Stromal cell of bone marrow (primary cell): Measurements from ENCODE around the gene TLE4.

Source experiments
- DNase-seq: peaks from one replicate; pipeline ENCODE4 v3.0.0-alpha.2; 2012; ENCODE audit warnings: low read depth

TLE4 gene

DNA sequence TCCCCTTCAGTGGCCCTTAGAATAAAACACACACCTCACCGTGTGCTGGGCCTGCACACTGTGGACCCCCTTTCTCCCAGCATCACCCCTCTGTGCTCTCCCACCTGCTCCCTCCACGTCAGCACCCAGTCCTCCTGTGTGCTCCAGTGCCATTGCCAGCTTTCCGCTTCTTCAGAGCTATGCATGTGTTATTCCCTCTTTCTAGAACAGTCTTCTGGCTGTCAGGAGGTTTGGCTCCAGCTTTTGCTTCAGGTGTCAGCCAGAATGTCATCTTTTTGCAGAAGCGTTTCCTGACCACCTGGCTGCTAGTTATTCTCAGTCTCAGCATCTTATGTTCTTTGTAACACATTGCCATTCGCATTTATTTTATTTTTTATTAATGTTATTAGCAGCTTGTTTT, 119.7 kb downstream of the TLE4 start:
- no peak for DNase-seq

DNA sequence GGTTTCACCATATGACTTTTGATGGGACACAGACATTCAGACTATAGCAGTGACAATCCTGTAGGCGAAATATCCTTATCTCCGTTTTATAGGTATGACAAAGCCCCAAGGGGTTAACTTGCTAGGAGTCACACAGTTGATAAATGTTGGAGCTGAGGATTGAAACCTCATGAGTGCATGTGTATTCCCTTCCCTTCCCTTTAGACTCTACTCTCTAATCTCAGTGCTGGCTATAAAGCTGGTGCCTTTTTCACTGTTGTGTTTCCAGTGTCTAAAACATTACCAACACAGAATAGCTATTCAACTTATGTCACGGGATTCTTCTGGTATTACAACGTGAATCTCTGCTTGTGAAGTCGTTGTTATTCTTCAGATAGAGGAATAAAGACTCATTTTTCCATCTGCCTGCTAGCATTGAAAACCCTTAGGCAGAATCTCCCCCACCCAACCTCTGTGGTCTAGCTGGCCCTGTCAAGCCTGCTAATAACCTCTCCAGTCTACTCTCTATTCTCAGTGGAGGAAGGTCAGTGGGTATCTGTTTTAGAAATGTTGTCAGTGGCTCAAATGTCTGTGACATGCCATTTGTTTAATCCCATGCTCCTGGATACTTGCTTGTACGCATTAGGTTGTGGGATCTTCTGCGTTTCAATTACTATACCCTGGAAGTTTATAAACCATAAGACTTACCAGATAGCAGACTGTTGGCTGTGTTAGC, 121.2 kb downstream of the TLE4 start:
- no peak for DNase-seq

DNA sequence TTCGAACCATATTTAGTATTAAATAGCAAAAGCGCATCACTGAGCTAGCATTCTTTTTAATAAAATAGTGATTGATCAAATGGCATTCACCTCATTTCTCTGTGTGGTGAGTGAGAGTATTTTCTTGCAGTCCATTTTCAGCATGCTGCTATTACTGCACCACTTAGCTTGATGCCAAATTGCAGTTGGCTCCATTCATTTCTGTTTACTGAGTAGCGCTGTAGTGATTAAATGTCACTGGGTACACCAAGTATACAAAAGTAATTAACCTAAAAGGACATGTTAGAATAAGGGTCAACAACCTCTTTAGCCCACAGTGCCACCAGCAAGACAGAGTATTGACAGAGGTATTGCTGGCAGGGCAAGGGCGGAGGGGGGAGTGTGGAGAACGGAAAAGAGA, 122.0 kb downstream of the TLE4 start:
- DNase-seq, result no peak

- no peak for DNase-seq
These were observed 122.4 kb downstream of the TLE4 start for GRCh38 chr9:79694208-79694607.

DNA sequence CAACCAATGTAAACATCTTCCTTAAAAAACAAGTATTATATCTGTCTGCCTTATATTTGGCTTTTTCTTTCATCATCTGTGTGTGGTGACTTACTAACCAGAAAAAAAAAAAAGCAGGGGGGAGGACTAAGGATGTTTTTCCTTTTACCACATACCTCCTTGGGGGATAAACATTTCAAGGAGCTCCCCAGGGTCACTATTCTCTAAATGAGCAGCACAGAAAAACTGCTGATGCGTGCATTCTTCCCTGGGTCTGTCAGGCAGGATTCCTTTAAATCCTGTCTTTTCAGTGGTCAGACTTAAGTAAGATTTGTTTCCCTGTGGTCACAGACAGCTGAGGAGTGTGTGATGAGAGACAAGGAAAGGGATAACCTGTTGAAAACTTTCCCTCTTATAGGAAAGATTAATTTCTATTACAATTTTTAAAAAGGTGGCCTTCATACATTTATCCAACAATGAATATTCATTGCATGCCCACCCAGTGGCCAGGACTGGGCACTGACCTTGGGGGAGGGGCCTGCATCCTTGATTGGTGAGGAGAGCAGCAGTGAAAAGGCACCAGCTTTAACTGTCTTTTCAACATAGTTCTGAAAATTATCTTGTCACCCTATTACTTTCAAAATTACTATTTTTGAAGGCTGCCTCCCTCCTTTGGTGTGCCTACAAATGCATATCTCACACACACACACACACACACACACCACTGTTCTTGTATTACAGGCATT, 123.1 kb downstream of the TLE4 start:
- peak; percentile 62 for DNase-seq

DNA sequence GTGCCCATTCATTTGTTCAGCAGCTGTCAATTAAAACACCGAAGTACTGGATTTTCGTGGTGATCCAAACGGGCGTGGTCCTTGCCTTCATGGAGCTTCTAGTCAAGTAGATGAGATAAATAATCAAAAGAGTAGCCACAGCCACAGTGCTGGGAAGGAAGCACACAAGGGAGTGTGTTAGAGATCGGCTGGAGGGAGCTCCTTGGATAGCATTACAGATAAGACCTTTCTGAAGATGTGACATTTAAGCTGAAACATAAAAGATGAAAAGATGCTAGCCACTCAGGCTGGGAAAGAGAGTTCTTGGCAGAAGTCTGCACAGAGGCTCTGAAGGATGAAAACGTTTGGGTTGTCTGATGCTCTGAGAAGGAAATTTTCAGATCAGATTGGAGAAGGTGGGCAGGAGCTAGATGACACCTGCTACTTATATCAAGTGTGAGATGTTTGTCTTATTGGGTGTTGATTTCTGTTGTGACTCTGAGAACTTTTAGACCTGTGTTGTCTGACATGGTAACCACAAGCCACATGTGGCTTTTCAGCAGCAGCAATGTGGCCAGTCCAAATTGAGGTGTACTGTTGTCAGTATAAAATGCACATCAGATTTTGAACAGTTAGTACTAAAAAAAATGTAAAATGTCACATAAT, 123.9 kb downstream of the TLE4 start:
- no peak for DNase-seq

DNA sequence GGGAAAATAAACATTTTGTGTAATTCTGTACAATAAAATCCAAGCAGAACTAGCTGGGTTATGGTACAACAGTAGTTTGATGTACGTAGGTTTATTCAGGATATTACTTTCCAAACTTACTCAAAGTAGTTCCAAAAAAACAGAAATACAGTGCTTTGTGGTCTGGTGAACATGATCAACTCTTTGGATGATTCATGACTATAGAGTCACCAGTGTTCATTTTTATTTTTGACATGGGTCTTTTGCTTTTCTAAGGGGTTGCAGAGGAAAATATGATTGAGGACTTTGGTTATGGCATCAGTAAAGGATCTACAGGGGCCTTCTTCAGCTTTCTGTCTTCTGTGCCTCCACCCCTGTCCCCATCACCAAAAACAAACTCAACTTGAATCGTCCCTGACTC, 127.2 kb downstream of the TLE4 start:
- no peak for DNase-seq

DNA sequence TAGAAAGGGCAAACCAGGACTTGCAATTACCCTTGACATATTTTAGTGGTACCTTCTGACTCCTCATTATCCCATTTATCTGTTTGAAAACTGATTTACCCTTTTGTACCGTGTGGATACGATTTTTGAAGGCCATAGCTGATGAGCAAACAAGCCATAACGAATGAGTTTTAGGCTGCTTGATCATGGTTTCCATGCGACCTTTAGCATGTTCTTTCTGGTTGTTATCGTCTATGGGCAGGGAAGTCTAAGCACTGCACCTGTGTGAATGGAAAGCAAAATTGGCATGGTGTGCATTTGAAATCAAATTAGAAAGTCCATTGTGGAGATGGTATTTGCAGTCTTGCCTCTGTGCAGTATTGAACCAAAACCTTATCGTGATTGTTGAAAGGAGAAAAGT, 127.7 kb downstream of the TLE4 start:
- DNase-seq, result no peak

GRCh38 chr9:79700607-79701360, 129.0 kb downstream of the TLE4 start:
- no peak for DNase-seq

DNA sequence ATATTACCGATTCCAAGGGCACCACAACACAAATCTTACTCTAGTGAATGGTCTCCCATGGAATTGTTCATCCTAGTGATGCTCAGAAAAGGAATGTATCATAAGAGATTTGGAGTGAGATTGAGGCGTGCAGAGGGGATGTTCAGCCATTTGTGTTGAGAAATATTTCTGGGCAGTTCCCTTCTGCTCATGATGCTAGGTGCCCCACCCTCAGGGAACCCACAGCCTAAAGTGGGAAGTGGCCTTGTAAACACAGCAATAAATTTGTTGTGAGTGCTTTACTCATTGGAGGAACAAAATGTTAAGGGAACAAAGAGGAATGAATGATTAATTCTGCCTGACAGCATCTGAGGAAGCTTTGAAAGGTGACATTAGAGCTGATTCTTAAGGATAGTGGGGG, 129.9 kb downstream of the TLE4 start:
- DNase-seq, result no peak

DNA sequence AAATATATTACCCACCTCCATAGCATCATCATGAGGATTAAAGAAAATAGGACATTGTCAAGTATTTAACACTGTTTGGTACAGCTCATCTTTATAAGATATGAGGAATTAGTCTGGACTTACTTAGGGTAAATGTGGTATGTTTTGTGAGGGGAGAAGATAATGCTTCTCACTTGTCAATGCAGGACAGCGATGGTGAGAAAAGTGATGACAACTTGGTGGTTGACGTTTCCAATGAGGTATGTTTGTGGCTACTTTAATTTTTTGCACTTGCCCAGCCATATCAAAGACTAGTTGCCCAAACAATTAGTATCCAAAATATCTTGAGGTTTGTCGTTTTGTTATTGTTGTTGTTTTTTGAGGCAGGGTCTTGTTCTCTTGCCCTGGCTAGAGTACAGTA, 133.9 kb downstream of the TLE4 start:
- DNase-seq, result no peak

DNA sequence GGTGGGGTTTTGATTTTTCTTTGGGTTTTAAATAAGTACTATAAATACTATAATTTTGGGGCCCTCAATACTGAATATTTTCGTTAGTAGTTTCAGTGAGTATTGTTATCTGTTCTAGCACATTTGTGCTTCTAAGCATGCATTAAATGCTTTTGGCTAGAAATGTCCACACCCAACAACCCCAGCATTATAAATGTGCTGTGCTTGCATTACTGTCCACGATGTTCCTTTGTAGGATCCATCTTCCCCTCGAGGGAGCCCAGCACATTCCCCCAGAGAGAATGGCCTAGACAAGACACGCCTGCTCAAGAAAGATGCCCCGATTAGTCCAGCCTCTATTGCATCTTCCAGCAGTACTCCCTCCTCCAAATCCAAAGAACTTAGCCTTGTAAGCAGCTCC, 134.7 kb downstream of the TLE4 start:
- DNase-seq, result no peak

GRCh38 chr9:79707589-79707988, 135.8 kb downstream of the TLE4 start:
- DNase-seq, result no peak

DNA sequence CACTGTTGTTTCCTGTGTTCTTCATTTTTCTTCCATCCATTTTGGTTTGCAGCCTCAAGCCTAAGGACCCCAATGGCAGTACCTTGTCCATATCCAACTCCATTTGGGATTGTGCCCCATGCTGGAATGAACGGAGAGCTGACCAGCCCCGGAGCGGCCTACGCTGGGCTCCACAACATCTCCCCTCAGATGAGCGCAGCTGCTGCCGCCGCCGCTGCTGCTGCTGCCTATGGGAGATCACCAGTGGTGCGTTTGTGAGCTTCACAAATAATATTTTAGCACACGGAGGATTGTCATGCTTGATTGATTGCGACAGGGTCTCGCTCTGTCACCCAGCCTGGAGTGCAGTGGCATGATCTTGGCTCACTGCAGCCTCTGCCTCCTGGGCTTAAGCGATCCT, 136.8 kb downstream of the TLE4 start:
- no peak for DNase-seq

GRCh38 chr9:79709743-79710674, 138.2 kb downstream of the TLE4 start:
- DNase-seq, result no peak

- DNase-seq, result no peak
These were observed 140.1 kb downstream of the TLE4 start for GRCh38 chr9:79711874-79712273.

- DNase-seq, result no peak
These were observed 147.3 kb downstream of the TLE4 start for GRCh38 chr9:79719021-79719420.

DNA sequence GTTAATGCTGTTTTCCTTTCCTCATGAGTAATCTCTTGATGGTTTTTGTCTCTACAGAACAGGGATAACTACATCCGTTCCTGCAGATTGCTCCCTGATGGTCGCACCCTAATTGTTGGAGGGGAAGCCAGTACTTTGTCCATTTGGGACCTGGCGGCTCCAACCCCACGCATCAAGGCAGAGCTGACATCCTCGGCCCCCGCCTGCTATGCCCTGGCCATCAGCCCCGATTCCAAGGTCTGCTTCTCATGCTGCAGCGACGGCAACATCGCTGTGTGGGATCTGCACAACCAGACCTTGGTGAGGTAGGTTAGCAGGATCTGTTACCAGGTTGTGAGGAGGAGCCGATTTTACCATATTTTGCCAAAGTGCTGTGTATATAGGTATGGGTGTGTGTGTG, 148.2 kb downstream of the TLE4 start:
- DNase-seq, result no peak

DNA sequence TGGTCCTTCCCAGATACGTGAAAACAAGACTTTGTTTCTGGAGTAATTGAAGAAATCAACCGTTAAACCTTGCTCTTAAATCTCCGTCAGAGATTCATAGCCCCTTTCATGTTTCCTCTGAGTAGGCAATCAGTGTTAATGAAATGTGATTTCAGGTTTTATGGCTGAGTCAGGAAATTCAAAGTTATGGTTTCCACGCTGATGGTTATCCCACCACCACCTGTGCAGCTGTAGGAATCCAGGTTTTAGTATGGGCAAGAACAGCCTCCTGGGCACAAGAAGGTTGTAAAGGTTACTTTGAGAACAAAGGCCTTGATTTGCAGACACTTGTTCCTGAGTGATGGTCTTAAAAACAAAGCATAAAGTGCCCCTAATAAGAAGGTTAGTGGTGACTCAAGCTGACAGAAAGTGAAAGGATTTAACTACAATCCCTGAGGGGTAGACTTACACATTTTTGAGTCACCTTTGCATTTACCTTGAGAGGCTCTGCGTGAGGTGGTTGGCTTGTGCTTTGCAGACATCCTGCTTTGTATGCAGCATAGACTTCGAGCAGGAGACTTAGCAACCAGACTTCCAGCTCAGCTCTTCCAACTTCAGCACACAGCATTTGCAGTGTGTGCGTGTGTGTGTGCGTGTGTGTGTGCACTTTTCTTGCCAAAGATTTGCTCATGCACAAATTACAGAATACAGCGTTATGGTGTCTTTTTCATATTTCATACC, 159.6 kb downstream of the TLE4 start:
- DNase-seq, result no peak

DNA sequence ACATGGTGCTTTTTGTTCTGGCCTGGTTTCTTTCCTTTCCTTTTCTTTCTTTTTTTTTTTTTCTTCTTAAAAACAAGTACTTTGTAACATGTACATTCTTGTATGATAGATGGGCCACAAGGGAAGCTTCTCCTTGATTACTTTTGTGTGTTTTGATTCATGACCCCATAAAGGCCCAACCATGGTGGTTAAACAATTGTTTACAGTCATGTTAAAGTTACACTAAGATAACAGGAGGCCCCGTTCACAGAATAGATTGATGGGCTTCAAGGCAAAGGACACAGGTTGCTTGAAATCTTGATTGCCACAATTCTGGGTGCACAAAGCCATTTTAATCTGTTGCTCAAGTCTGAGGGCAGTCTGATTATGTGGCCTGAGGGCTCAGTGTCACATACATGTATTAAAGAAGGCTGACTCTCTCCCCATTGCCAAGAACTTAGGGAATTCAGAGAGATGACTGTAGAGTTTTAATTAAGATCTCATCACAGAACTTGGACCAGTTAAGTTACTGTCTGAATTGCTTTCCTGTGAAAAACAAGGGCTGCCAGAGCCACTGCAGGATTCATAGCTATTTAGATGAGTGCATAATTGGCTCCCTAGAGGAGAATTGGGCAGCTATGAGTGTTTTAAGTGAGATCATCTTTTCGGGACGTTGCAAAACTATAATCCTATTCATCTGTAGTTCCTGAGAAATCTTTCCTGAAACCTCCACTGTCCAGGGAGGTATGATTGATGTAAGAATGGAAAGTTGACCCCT, 163.4 kb downstream of the TLE4 start:
- DNase-seq, result peak; percentile 59
